GM12801 (cell line): Measurements from ENCODE around the gene CENPX.

Experiments used
- TF ChIP-seq, protein P1 (sequence below): IDR thresholded peaks from one replicate; pipeline ENCODE4 v1.5.1; 2011; ENCODE audit warnings: control low read depth; ENCODE audit not compliant: insufficient read length; ENCODE audit errors: extremely low read depth

The CENPX gene

DNA sequence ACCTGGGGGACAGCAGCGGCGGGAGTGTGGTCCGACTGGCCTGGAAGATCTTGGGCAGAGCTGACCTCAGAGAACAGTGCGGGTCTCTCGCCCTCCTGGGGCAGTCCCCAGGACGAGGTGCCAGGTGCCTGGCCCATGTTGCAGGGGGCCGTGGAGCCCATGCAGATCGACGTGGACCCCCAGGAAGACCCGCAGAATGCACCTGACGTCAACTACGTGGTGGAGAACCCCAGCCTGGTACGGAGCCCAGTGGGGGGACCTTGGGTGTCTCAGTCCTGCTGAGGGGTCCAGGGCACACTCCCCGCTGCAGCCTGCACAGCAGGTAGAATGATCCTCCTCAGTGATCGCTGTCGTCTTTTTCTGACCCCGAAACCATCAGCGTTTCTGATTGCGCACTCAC lies 30.5 kb upstream of the CENPX start:
- TF ChIP-seq, protein P1, sequence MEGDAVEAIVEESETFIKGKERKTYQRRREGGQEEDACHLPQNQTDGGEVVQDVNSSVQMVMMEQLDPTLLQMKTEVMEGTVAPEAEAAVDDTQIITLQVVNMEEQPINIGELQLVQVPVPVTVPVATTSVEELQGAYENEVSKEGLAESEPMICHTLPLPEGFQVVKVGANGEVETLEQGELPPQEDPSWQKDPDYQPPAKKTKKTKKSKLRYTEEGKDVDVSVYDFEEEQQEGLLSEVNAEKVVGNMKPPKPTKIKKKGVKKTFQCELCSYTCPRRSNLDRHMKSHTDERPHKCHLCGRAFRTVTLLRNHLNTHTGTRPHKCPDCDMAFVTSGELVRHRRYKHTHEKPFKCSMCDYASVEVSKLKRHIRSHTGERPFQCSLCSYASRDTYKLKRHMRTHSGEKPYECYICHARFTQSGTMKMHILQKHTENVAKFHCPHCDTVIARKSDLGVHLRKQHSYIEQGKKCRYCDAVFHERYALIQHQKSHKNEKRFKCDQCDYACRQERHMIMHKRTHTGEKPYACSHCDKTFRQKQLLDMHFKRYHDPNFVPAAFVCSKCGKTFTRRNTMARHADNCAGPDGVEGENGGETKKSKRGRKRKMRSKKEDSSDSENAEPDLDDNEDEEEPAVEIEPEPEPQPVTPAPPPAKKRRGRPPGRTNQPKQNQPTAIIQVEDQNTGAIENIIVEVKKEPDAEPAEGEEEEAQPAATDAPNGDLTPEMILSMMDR, result no peak

DNA sequence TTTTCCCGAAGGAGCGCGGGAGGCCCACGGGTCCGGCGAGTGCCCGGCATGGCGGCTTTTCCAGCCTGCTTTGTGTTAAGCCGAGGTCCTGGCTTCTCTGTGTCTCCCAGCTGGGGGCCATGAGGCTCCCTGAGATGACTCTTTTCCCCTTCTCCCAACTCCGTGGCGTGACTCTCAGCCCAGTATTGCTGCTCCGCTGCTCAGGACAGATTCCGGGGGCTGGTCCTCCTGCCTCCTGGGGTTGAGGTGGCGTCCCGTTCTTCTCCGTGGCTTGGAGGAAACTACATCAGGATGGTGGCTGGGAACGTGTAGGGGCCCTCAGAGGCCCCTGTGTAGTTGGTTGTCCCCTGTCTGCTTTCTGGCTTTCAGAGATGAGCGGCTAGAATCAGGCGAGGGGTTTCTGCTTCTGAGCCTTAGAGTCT lies 30.0 kb upstream of the CENPX start:
- TF ChIP-seq, protein P1, result no peak

DNA sequence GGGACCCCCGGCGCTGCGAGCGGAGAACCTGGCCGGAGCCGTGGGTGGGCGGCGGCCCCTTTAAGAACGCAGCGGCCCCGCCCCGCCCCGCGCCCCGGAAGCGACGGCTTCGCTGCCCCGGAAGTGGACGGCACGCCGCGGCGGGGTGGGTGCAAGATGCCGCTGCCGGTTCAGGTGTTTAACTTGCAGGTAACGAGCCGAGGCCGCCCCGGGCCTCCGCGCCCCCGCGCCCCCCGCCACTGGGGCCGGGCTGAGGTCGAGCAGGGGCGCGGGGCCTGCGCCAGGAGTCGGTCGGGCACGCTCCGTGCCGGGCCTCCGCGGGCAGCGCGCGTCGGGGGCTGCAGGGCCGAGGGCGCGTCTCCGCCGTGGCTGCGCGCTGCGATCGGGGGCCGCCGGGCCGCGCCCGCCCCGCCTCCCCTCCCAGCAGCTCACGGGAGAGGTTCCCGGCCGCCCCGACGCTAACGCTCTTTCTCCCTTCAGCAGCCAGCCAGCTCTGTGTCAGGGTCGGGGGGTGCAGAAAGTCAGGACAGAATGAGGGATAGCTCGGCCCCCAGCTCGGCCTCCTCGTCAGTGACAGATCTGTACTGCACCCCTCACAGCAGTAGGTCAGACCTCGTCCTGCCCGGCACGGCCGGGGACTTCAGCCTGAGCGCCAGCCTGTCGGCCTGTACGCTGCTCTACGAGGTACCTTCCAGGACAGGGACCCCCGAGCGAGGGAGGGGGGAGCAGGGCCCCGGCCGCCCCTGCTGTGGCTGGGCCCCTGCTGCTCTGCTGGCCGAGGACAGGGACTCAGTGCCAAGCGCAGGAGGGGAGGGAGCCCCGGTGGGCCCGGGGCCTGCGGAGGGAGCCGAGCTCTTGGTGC lies 29.3 kb upstream of the CENPX start, which contains the start of the genes GPS1 and RFNG:
Gene GPS1, plus strand, starts transcription at position 123 of the 862 bp plus-strand sequence. Its CDS starts 34 bp downstream, at position 157.
Gene RFNG, minus strand, starts transcription at position 36 of the 862 bp plus-strand sequence. CDS start 45 bp downstream, outside the sequence.
- TF ChIP-seq, protein P1, result no peak

DNA sequence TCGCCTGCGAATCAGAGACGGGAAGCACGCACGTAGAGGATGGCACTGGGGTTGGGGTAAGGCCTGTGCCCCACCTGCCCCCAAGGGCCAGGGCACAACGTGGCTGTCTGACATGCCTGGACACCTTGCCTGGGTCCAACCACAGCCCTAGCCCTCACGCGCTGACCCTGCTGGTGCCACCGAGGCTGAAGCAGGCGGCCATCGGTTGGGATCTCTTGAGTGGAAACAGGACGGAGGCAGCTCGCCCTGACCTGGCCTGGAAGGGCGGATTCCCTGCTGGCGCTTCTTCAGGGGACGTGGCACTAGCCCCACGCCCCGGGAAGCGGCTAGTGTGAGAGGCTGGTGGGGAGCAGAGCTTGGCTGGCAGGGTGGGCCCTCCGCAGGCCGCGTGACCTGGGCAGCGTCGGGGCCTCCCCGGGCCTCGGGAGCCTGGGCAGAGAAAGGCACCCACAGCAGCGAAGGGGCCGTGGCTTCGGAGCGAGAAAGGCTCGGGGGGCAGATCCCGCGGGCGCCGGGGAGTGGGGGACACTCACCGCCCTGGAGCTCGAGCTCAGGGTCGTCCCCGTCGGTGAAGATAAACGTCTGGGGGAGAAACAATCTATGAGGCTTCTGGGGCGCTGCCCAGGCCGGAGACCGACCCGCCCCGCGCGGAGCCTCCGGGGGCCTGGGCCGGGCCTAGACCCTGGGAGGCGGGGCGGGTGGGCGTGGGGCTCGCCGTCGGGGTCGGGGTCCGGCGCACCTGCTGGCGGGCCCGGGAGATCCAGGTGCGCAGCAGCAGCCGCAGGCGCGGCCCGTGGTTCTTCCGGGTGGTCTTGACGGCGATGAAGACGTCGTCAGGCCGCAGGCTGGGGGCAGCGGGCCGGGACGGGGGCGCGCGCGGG lies 28.3 kb upstream of the CENPX start:
- TF ChIP-seq, protein P1, result no peak

DNA sequence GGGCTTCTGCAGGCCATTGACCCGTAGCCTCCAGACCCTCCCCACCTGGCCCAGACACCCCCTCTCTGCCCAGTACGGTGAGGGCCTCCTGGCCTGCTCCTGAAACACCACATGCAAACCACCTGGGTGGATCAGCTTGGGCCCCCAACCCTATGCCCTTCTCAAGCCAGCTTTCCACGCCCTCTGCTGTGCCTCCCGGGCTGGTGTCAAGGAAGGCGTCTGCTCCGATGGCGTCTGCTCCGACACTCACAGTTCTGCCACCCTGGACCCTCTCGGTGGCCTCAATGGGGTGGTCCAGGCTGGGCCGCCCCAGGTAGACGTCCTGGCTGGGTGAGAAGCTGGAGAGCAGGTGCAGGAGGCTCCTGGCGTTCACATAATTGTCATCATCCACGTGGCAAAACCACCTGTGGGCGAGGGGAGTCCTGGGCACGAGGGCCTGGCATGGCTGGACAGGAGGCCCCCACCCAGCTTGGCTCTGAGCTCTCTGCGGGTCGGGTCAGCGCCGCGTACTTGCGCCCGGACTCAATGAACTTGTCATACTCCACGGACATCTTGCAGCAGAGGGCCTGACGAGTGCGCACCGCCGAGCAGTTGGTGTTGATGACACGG lies 27.6 kb upstream of the CENPX start:
- TF ChIP-seq, protein P1, result no peak

DNA sequence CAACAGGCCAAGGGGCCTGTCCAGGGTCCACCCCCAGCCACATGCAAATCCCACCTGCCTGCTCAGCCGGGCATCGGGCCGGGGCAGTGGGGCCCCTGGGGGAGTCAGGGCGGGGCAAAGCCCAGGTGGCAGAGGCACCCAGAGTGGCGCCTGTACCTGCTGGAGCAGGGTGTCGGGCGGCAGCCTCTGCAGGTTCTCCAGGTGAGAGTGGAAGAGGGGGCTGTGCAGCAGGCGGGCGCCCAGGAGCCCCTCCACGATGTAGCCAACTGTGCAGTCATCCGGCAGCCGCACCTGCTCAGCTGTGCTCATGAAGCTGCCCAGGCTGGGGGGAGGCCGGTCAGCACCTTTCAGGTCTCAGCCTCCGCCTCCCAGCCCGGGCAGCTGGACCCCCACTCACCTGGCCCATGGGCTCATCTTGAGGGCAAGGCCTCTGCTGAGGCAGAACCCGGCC lies 26.9 kb upstream of the CENPX start:
- TF ChIP-seq, protein P1, result no peak
